ENCODE measurements around the gene TCF19. TPM values are rescaled to one million over a fixed set of nuclear protein-coding genes. Genes with fewer than 3 reads are reported as not detected.

Gene TCF19
- total and polyA plus RNA-seq, 10 of the 15 experiments (the other 5 are each of a cell fraction or from before 2014, with no cell fraction given): 7.7 to 103 (median 53.3) TPM

DNA sequence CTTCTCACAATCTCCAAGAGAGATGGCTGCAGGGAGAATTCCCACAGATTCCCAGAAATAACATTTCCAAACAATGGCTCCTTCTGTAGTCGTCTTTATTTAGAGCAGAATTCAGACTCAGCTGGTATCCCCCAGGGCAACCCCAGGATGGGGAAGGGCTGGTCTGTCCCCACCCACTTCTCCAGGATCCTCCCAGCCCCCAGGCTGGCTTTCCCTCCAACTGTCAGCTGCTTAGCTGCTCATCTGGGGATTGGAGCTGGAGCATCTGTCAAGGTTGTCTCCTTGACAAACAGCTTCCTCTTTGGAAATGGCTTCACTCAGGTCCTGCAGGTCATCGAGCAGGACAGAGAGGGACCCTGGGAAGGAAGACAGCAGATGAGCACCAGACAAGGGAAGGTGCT, 16.0 kb upstream of the TCF19 start:
- no peak overlapping the region for H3K4me2 ChIP-seq (ENCODE audit: control insufficient read depth, insufficient read depth)
- no peaks in the 10 kb centered on the region for H3K27me3 ChIP-seq (replicated peaks in 1 of 2; ENCODE audit: control insufficient read depth in 2 of 2, insufficient read depth in 2 of 2, low read length in 1 of 2)
- ChIA-PET POLR2A (interaction anchor here (1.6 kb wide), 1 partner anchor 12 kb away, joined by 4 read pairs; no protein-coding TSS in a partner anchor), SMC1A (ENCODE audit: uncharacterized antibody, unreplicated experiment) (interaction anchor here (1.0 kb wide), 1 partner anchor 50 kb away, joined by 5 read pairs; no protein-coding TSS in a partner anchor), CTCF (interaction anchor here (0.7 to 22.9 kb wide), 3 partner anchors 12 to 224 kb away, joined by 3 to 326 read pairs (median 5); no protein-coding TSS in a partner anchor), RAD21 (ENCODE audit: unreplicated experiment) (interaction anchor here (0.7 kb wide), 1 partner anchor 49 kb away, joined by 3 read pairs; no protein-coding TSS in a partner anchor)
- H3K9ac ChIP-seq (ENCODE audit: control insufficient read depth, insufficient read depth, low read length): no peak overlapping the region
- BruUV-seq (replicated peaks): no TSS peak
- no peaks in the 10 kb centered on the region for H4K20me1 ChIP-seq (ENCODE audit: control insufficient read depth, insufficient read depth)
- in situ Hi-C loops (cut with MboI): no loop called here
- WGBS (ENCODE audit: insufficient coverage, insufficient replicate concordance, low lambda C conversion rate, missing lambda C conversion rate): 49% methylated on average over 2 of the region's 2 CpGs
- intact Hi-C loops (cut with micrococcal nuclease; ENCODE audit: unreplicated experiment): no loop called here
- H3K4me3 ChIP-seq: no peak overlapping the region
- TF ChIP-seq, protein P1, sequence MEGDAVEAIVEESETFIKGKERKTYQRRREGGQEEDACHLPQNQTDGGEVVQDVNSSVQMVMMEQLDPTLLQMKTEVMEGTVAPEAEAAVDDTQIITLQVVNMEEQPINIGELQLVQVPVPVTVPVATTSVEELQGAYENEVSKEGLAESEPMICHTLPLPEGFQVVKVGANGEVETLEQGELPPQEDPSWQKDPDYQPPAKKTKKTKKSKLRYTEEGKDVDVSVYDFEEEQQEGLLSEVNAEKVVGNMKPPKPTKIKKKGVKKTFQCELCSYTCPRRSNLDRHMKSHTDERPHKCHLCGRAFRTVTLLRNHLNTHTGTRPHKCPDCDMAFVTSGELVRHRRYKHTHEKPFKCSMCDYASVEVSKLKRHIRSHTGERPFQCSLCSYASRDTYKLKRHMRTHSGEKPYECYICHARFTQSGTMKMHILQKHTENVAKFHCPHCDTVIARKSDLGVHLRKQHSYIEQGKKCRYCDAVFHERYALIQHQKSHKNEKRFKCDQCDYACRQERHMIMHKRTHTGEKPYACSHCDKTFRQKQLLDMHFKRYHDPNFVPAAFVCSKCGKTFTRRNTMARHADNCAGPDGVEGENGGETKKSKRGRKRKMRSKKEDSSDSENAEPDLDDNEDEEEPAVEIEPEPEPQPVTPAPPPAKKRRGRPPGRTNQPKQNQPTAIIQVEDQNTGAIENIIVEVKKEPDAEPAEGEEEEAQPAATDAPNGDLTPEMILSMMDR (IDR thresholded peaks at IDR 0.05 in 2 of 3, conservative IDR thresholded peaks at IDR 0.05 in 1 of 3; ENCODE audit: control insufficient read depth in 2 of 3, extremely low read depth in 1 of 3, insufficient read depth in 1 of 3, low read depth in 3 of 3, low read length in 3 of 3): no peak
- TF ChIP-seq POU2F2 (IDR thresholded peaks at IDR 0.05; ENCODE audit: borderline replicate concordance, low read depth, low read length) (no peak), TCF3 (IDR thresholded peaks at IDR 0.05; ENCODE audit: borderline replicate concordance, insufficient read depth, low read depth, low read length) (no peak), FOS (IDR thresholded peaks at IDR 0.05; ENCODE audit: borderline replicate concordance, extremely low read depth, insufficient read length) (no peak), CREM (IDR thresholded peaks at IDR 0.05; ENCODE audit: low read depth) (no peak), RB1 (IDR thresholded peaks at IDR 0.05; ENCODE audit: borderline replicate concordance) (no peak), FOXM1 (IDR thresholded peaks at IDR 0.05; ENCODE audit: low read depth, low read length) (no peak)
- TF ChIP-seq, protein P2, sequence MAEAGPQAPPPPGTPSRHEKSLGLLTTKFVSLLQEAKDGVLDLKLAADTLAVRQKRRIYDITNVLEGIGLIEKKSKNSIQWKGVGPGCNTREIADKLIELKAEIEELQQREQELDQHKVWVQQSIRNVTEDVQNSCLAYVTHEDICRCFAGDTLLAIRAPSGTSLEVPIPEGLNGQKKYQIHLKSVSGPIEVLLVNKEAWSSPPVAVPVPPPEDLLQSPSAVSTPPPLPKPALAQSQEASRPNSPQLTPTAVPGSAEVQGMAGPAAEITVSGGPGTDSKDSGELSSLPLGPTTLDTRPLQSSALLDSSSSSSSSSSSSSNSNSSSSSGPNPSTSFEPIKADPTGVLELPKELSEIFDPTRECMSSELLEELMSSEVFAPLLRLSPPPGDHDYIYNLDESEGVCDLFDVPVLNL (IDR thresholded peaks at IDR 0.05; ENCODE audit: low read depth, low read length): no peak
- TF ChIP-seq, protein P3, sequence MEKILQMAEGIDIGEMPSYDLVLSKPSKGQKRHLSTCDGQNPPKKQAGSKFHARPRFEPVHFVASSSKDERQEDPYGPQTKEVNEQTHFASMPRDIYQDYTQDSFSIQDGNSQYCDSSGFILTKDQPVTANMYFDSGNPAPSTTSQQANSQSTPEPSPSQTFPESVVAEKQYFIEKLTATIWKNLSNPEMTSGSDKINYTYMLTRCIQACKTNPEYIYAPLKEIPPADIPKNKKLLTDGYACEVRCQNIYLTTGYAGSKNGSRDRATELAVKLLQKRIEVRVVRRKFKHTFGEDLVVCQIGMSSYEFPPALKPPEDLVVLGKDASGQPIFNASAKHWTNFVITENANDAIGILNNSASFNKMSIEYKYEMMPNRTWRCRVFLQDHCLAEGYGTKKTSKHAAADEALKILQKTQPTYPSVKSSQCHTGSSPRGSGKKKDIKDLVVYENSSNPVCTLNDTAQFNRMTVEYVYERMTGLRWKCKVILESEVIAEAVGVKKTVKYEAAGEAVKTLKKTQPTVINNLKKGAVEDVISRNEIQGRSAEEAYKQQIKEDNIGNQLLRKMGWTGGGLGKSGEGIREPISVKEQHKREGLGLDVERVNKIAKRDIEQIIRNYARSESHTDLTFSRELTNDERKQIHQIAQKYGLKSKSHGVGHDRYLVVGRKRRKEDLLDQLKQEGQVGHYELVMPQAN (conservative IDR thresholded peaks at IDR 0.05): no peak
- TF ChIP-seq, protein P4, sequence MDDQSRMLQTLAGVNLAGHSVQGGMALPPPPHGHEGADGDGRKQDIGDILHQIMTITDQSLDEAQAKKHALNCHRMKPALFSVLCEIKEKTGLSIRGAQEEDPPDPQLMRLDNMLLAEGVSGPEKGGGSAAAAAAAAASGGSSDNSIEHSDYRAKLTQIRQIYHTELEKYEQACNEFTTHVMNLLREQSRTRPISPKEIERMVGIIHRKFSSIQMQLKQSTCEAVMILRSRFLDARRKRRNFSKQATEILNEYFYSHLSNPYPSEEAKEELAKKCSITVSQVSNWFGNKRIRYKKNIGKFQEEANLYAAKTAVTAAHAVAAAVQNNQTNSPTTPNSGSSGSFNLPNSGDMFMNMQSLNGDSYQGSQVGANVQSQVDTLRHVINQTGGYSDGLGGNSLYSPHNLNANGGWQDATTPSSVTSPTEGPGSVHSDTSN (IDR thresholded peaks at IDR 0.05; ENCODE audit: insufficient replicate concordance, low read depth, low read length): no peak
- ATAC-seq: no peak
- H3K79me2 ChIP-seq (ENCODE audit: control insufficient read depth, insufficient read depth, low read length): no peaks in the 10 kb centered on the region
- peaks cover 3% of the 10 kb centered on the region for H3K4me1 ChIP-seq (ENCODE audit: control insufficient read depth, insufficient read depth, low read length)
- no peak overlapping the region for H2AFZ ChIP-seq (ENCODE audit: control insufficient read depth, low read depth, low read length)
- H3K9me3 ChIP-seq (replicated peaks; ENCODE audit: control insufficient read depth, insufficient read depth, low read length): no peaks in the 10 kb centered on the region
- peaks cover 0 to 4% of the 10 kb centered on the region in 2 experiments; a peak in 1 of 4 replicates for H3K36me3 ChIP-seq (ENCODE audit: control insufficient read depth in 2 of 2, insufficient read depth in 2 of 2, low read length in 1 of 2)
- no peak for DNase-seq (ENCODE audit: low read depth, low spot score)
- no peak overlapping the region for H3K27ac ChIP-seq (ENCODE audit: control insufficient read depth, insufficient read depth)
- FAIRE-seq: no peak

All from GM12878 (cell line).